Measurements from ENCODE around the gene ROCK2.
"Not testable (repeated sequence)": the region's sequence is repeated elsewhere in the genome, so short reads cannot be mapped to it uniquely, and the experiment has no call there.

The ROCK2 gene

DNA sequence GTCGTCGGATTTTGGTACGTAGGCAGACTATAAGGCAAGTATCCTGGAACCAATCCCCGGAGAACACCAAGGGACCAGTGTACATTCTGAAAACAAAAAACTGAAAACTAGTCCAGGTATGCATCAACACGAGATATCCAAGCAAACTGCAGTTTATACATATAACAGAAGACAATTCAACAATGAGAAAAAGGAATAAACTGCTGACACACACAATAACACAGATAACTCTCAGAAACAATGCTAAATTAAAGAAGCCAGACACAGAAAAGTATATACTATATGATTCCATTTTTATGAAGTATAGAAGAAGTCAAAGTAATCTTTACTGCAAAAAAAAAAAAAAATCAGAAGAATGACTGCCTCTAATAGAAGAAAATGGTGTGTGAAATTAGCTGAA lies 5.9 kb downstream of the ROCK2 start:
- no peak for DNase-seq

DNA sequence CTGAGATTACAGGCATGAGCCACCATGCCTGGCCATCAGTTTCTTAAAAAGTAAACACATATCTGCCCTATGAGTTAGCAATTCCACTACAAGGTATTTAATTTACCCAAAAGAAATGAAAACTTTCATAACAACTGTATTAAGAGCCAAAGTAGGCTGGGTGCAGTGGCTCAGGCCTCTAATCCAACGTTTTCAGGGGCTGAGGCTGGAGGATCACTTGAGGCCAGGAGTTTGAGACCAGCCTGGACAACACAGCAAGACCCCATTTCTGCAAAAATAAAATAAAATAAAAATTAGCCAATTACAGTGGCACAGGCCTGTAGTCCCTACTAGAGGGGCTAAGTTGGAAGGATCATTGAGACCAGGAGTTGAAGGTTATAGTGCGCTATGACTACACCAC lies 6.5 kb downstream of the ROCK2 start:
- no peak for DNase-seq

DNA sequence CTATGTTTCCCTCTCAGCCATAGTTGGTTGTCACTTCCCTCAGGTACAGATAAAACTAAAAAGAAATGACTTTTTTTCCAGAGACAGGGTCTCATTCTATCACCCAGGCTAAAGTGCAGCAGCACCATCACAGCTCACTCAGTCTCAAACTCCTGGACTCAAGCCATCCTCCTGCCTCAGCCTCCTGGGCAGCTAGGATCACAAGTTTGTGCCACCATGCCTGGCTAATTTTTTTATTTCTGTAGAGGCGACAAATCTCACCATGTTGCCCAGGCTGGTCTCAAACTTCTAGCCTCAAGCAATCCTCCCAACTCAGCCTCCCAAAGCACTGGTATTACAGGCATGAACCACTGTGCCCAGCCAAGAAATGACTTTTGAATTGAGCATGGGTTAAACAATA lies 8.2 kb downstream of the ROCK2 start:
- no peak for DNase-seq

- no peak for DNase-seq
Measured at GRCh38 chr2:11333427-11334183, 10.8 kb downstream of the ROCK2 start.

DNA sequence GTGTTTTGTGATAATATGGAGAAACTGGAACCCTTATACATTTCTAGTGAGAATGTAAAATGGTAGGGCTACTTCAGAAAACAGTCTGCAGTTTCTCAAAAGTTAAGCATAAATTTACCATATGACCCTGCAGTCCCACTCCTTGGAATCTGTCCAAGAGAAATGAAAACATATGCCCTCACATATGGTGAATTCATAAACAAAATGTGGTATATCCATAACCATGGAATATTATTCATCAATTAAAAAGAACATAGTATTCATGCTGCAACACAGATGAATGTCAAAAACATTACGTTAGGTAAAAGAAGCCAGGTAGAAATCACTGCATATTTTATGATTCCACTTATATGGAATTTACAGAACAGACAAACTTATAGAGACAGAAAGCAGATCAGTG lies 11.8 kb downstream of the ROCK2 start:
- DNase-seq = no peak

GRCh38 chr2:11330457-11331142 lies 13.8 kb downstream of the ROCK2 start:
- DNase-seq = no peak

DNA sequence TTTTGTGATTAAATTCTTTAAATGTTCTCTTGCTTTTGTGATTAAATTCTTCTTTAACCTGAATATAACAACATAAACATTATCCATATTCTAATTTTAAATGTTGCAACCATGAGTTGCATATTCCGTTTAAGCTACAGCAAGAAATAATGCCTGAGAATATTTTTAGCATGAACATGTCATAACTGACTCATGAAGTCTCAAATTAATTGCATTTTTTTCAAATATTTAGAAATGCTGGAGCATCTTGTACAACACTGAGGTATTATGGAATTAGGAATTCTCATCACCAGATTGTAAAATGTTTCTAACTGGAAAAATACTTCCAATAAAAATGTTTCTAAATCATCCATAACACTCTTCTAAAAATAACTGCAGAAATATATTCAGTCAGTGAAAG lies 14.7 kb downstream of the ROCK2 start:
- no peak for DNase-seq

GRCh38 chr2:11328522-11328921 lies 15.9 kb downstream of the ROCK2 start:
- DNase-seq = not testable (repeated sequence)

DNA sequence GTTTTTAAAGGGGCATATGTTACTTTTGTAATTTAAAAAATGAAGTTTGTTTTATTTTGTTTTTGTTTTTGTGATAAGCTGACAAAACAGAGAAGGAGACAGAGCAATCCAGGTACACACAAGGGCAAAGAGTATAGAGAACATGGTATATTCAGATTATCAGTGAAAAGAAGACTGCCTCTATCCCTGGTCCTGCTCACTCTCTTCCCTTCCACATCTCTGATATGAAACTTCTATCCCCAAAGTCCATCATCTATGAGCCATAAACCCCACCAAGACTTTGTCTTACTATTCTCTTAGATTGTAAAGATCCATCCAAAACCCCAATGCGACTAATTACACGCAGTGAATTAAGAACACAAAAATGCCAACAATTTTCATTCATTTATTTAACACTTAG lies 16.6 kb downstream of the ROCK2 start:
- DNase-seq = no peak

DNA sequence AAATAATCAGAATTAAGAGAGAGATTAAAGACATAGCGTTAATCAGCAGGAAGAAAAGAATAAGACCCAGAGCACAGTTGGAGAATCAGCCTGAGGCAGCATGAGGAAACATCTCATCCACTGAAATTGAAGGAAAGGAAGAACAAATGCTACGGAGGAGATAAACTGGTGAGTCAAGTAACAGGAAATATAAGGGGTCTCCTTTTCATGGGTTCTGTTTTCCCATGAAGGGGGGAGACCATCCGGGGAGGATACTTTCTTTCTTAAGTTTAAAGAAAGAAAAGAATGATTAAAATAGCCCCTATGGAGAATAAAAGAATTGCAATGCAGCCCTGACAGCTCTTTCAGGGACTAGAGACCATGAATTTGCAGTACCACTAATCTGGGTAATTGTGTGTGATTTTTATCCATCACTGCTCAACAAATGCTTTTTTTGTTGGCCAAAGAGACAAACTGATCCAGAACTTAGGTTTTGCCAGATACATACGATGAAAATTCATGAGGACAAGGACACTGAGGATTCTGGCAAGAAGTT lies 17.7 kb downstream of the ROCK2 start:
- no peak for DNase-seq

DNA sequence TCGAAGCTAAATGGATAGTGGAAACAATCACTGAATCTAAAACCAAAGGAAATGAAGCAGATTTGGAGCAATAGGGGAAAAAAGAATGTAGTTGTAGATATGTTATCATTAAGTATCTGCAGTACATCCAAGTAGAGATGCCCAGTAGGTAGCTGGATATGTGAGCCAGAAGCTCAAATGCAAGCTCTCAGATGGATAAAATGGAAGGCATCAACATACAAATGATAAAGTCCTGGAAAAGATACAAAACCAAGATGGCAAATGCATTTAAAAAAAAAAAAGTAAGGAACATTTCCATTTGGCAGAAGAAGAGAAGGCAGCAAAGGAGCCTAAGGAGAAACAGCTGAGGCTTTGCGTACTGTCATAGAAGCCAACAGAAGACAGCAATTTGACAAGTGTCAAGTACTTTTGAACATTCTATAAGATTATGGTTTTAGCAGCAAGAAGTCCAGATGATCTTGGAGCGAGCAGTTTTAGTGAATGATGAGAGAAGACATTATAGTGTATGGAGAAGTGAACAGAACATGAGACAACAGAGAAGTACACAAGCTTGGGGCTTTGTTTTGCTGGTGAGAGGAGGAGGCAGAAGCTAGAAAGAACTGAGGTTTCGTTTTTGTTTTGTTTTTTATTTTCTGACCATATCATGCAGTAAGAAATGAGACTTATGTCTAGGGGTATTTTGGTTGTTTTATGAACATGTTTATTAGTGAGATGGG lies 18.3 kb downstream of the ROCK2 start:
- DNase-seq = no peak

- no peak for DNase-seq
Measured at GRCh38 chr2:11321847-11322246, 22.6 kb downstream of the ROCK2 start.

DNA sequence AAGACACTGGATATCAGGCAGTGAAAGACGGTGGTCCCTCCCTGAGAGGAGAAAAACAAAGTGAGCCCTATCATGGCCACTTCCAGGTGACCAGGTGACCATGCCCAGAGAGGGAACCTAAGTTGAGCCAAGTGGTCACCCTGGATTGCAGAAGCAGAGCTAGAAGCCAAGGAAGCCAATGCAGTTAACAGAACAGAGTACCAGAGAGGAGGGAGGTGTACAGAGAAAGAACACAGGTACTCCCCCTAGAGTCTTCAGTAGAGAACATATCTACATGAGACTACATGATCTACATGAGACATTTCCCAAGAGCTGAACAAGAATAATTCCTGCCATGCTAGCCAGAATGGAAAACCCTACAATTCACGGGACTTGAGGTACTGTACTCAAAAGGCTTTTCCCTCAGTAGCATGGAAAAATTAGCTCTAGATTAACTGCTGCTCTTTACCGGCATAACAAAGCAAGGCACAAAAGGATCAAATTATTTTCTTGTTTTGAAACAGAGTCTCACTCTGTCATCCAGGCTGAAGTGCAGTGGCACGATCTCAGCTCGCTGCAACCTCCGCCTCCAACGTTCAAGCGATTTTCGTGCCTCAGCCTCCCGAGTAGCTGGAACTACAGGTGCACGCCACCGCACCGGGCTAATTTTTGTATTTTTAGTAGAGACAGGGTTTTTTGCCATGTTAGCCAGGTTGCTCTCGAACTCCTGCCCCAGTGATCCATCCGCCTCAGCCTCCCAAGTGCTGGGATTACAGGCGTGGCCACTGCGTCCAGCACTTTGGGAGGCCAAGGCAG lies 23.5 kb downstream of the ROCK2 start:
- DNase-seq = no peak

DNA sequence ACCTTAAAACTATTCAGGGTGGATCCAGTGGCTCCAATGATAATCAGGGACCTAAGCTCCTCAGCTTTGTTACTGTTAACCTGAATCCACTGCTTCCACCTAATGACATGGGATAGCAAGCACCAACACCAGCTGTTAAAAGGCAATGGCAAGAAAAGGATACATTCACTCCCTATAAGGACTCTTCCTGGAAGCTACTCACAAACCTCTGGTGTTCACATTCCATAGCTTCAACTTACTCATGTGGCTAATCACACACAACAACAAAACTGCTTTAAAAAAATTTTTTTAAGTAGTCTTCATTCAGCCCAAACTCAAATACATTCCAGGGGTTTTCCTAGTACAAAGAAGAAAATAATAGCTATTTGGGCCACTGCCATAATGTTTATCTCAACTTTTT lies 24.5 kb downstream of the ROCK2 start:
- no peak for DNase-seq

DNA sequence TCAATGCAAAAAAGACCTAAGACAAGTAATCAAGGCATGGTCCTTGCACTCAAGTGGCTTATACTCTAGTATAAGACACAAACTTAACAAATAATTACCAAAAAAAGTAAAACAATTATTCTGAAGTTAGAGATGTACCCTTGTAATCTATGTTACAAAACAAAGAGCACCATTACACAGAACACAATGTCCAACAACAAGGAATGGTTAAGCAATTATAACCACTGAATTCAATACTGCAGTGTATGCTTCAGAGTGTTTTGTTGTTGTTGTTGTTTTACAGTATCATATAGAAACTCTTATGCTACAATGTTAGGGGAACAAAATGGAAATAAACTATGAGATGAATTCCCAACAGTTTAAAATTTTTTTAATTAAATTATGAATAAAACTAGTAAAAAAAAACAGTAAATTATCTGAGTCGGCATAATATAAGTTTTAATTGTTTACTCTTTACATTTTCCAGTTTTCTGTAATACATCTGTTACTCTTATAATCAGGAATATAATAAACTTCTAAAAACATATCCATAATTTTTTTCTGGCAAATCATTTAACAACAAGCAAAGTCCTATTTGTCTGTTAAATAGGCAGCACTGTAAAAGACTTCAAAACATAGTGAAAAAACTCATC lies 29.2 kb downstream of the ROCK2 start:
- DNase-seq = no peak

- no peak for DNase-seq
Measured at GRCh38 chr2:11314487-11314886, 29.9 kb downstream of the ROCK2 start.

GRCh38 chr2:11312770-11313471 lies 31.5 kb downstream of the ROCK2 start:
- DNase-seq = no peak

- no peak for DNase-seq
Measured at GRCh38 chr2:11311543-11311942, 32.9 kb downstream of the ROCK2 start.

DNA sequence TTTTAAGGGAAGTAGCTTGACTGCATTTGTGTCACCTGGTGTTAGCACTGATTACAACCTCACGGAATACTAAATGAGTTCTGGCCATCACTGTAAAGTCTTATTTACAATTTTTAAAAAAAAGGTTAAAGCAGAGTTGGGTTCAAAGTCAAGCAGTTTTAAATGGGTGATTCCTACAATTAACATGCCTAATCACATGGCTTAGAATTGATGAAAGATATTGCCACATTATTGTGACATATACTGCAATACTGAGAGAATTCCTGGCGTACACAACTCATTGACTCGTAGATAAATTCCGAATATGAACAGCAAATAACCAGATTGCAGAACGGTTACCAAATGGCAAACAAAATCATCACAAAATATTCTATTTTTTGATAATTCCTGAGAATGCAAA lies 34.2 kb downstream of the ROCK2 start:
- no peak for DNase-seq

- no peak for DNase-seq
Measured at GRCh38 chr2:11309706-11310105, 34.7 kb downstream of the ROCK2 start.

DNA sequence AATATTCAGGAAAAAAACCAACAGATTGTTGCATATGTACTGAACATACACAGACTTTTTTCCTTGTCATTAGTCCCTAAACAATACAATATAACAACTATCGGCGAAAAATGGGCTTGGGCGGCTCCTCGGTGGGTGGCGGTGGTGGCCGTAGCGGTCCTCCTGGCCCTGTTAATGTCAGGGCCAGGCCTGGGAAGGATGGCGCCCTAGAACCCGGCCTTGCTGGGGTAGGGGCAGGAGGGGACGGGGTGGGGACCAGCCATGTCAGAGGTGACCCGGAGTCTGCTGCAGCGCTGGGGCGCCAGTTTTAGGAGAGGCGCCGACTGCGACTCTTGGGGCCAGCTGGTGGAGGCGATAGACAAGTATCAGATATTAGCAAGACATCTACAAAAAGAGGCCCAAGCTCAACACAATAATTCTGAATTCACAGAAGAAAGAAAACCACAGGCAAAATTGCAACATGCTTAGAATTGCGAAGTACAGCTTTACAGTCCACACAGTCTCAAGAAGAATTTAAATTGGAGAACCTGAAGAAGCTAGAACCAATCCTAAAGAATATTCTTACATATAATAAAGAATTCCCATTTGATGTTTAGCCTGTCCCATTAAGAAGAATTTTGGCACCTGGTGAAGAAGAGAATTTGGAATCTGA lies 36.5 kb downstream of the ROCK2 start:
- no peak for DNase-seq

All from activated CD4-positive, alpha-beta T cell treated with anti-CD3 and anti-CD28 coated beads, Interleukin-2, amount 50 U/mL, for 1 hour (primary cell).